Measurements from ENCODE around the gene CACNA1I.

CACNA1I gene

GRCh38 chr22:39718206-39718605 lies 147.7 kb downstream of the CACNA1I start:
- ChIA-PET POLR2A (no interaction called here), CTCF (no interaction called here)
- peaks cover 0 to 22% (median 13%) of the 10 kb centered on the region in 5 experiments for H3K27me3 ChIP-seq (replicated peaks in 2 of 5; ENCODE audit: control insufficient read depth in 4 of 5, insufficient read depth in 5 of 5, low read length in 4 of 5)
- WGBS (ENCODE audit: insufficient coverage) = 94% methylated on average over 7 of the region's 7 CpGs
- H3K36me3 ChIP-seq (ENCODE audit: control insufficient read depth in 4 of 4, insufficient read depth in 4 of 4, low read length in 3 of 4) = no peaks in the 10 kb centered on the region
- H3K9me3 ChIP-seq (ENCODE audit: control extremely low read depth in 1 of 5, control insufficient read depth in 4 of 5, insufficient read depth in 2 of 5, low read depth in 1 of 5, low read length in 4 of 5) = no peaks in the 10 kb centered on the region
- DNase-seq = no peak
- no peaks in the 10 kb centered on the region for H3K4me1 ChIP-seq (ENCODE audit: control extremely low read depth in 1 of 4, control insufficient read depth in 4 of 4, insufficient read depth in 4 of 4, low read length in 3 of 4)
- H3K4me3 ChIP-seq (ENCODE audit: control insufficient read depth in 1 of 7, extremely low read depth in 1 of 7, insufficient read depth in 4 of 7, low read depth in 2 of 7, low read length in 6 of 7) = no peak overlapping the region
- no peak overlapping the region for H3K27ac ChIP-seq (ENCODE audit: insufficient read depth in 1 of 2, low read depth in 1 of 2, low read length in 2 of 2, poor library complexity in 1 of 2, severe bottlenecking in 2 of 2)

GRCh38 chr22:39718921-39719475 lies 148.4 kb downstream of the CACNA1I start:
- POLR2A ChIA-PET = no interaction called here
- Histone ChIP-seq H3K9me3 (ENCODE audit: control extremely low read depth in 1 of 5, control insufficient read depth in 4 of 5, insufficient read depth in 2 of 5, low read depth in 1 of 5, low read length in 4 of 5) (no peaks in the 10 kb centered on the region), H3K4me1 (ENCODE audit: control extremely low read depth in 1 of 4, control insufficient read depth in 4 of 4, insufficient read depth in 4 of 4, low read length in 3 of 4) (no peaks in the 10 kb centered on the region), H3K27me3 (replicated peaks in 2 of 5; ENCODE audit: control insufficient read depth in 4 of 5, insufficient read depth in 5 of 5, low read length in 4 of 5) (peaks cover 0 to 22% (median 12%) of the 10 kb centered on the region in 5 experiments), H3K27ac (ENCODE audit: insufficient read depth in 1 of 2, low read depth in 1 of 2, low read length in 2 of 2, poor library complexity in 1 of 2, severe bottlenecking in 2 of 2) (no peak overlapping the region), H3K4me3 (ENCODE audit: control insufficient read depth in 1 of 7, extremely low read depth in 1 of 7, insufficient read depth in 4 of 7, low read depth in 2 of 7, low read length in 6 of 7) (no peak overlapping the region), H3K36me3 (ENCODE audit: control insufficient read depth in 4 of 4, insufficient read depth in 4 of 4, low read length in 3 of 4) (no peaks in the 10 kb centered on the region)
- CTCF ChIA-PET = no interaction called here
- no peak for DNase-seq
- whole genome bisulfite sequencing (ENCODE audit: insufficient coverage) = 94% methylated on average over 6 of the region's 8 CpGs

- no peak overlapping the region for H3K4me3 ChIP-seq (ENCODE audit: control insufficient read depth in 1 of 7, extremely low read depth in 1 of 7, insufficient read depth in 4 of 7, low read depth in 2 of 7, low read length in 6 of 7)
- ChIA-PET POLR2A (no interaction called here), CTCF (no interaction called here)
- H3K27ac ChIP-seq (ENCODE audit: insufficient read depth in 1 of 2, low read depth in 1 of 2, low read length in 2 of 2, poor library complexity in 1 of 2, severe bottlenecking in 2 of 2) = no peak overlapping the region
- H3K36me3 ChIP-seq (ENCODE audit: control insufficient read depth in 4 of 4, insufficient read depth in 4 of 4, low read length in 3 of 4) = no peaks in the 10 kb centered on the region
- no peak for DNase-seq
- H3K4me1 ChIP-seq (ENCODE audit: control extremely low read depth in 1 of 4, control insufficient read depth in 4 of 4, insufficient read depth in 4 of 4, low read length in 3 of 4) = no peaks in the 10 kb centered on the region
- peaks cover 0 to 24% (median 12%) of the 10 kb centered on the region in 5 experiments for H3K27me3 ChIP-seq (replicated peaks in 2 of 5; ENCODE audit: control insufficient read depth in 4 of 5, insufficient read depth in 5 of 5, low read length in 4 of 5)
- WGBS (ENCODE audit: insufficient coverage) = 83% methylated on average over 8 of the region's 15 CpGs
- H3K9me3 ChIP-seq (ENCODE audit: control extremely low read depth in 1 of 5, control insufficient read depth in 4 of 5, insufficient read depth in 2 of 5, low read depth in 1 of 5, low read length in 4 of 5) = no peaks in the 10 kb centered on the region
These were observed 149.3 kb downstream of the CACNA1I start for GRCh38 chr22:39719559-39720450.

GRCh38 chr22:39721206-39722031 lies 150.9 kb downstream of the CACNA1I start:
- ChIA-PET CTCF (no interaction called here), POLR2A (no interaction called here)
- DNase-seq = no peak

GRCh38 chr22:39722032-39722325 lies 151.4 kb downstream of the CACNA1I start:
- CTCF ChIA-PET = no interaction called here
- peaks cover 0 to 40% (median 14%) of the 10 kb centered on the region in 5 experiments for H3K27me3 ChIP-seq (replicated peaks in 2 of 5; ENCODE audit: control insufficient read depth in 4 of 5, insufficient read depth in 5 of 5, low read length in 4 of 5)
- no peak overlapping the region for H3K4me3 ChIP-seq (ENCODE audit: control insufficient read depth in 1 of 7, extremely low read depth in 1 of 7, insufficient read depth in 4 of 7, low read depth in 2 of 7, low read length in 6 of 7)
- H3K9me3 ChIP-seq (ENCODE audit: control extremely low read depth in 1 of 5, control insufficient read depth in 4 of 5, insufficient read depth in 2 of 5, low read depth in 1 of 5, low read length in 4 of 5) = no peaks in the 10 kb centered on the region
- no peaks in the 10 kb centered on the region for H3K36me3 ChIP-seq (ENCODE audit: control insufficient read depth in 4 of 4, insufficient read depth in 4 of 4, low read length in 3 of 4)
- POLR2A ChIA-PET = no interaction called here
- no peak for DNase-seq
- WGBS (ENCODE audit: insufficient coverage) = 94% methylated on average over 4 of the region's 6 CpGs
- no peak overlapping the region for H3K27ac ChIP-seq (ENCODE audit: insufficient read depth in 1 of 2, low read depth in 1 of 2, low read length in 2 of 2, poor library complexity in 1 of 2, severe bottlenecking in 2 of 2)
- H3K4me1 ChIP-seq (ENCODE audit: control extremely low read depth in 1 of 4, control insufficient read depth in 4 of 4, insufficient read depth in 4 of 4, low read length in 3 of 4) = no peaks in the 10 kb centered on the region

More at GRCh38 chr22:39721206-39722031, 150.9 kb downstream of the CACNA1I start:
- Histone ChIP-seq H3K4me1 (ENCODE audit: control extremely low read depth in 1 of 4, control insufficient read depth in 4 of 4, insufficient read depth in 4 of 4, low read length in 3 of 4) (no peaks in the 10 kb centered on the region), H3K27ac (ENCODE audit: insufficient read depth in 1 of 2, low read depth in 1 of 2, low read length in 2 of 2, poor library complexity in 1 of 2, severe bottlenecking in 2 of 2) (no peak overlapping the region), H3K9me3 (ENCODE audit: control extremely low read depth in 1 of 5, control insufficient read depth in 4 of 5, insufficient read depth in 2 of 5, low read depth in 1 of 5, low read length in 4 of 5) (no peaks in the 10 kb centered on the region), H3K27me3 (replicated peaks in 2 of 5; ENCODE audit: control insufficient read depth in 4 of 5, insufficient read depth in 5 of 5, low read length in 4 of 5) (peaks cover 0 to 35% (median 15%) of the 10 kb centered on the region in 5 experiments), H3K4me3 (ENCODE audit: control insufficient read depth in 1 of 7, extremely low read depth in 1 of 7, insufficient read depth in 4 of 7, low read depth in 2 of 7, low read length in 6 of 7) (no peak overlapping the region), H3K36me3 (ENCODE audit: control insufficient read depth in 4 of 4, insufficient read depth in 4 of 4, low read length in 3 of 4) (no peaks in the 10 kb centered on the region)
- WGBS (ENCODE audit: insufficient coverage) = 45% methylated on average over 9 of the region's 9 CpGs

GRCh38 chr22:39722501-39722900 lies 151.9 kb downstream of the CACNA1I start:
- H3K9me3 ChIP-seq (ENCODE audit: control extremely low read depth in 1 of 5, control insufficient read depth in 4 of 5, insufficient read depth in 2 of 5, low read depth in 1 of 5, low read length in 4 of 5) = no peaks in the 10 kb centered on the region
- H3K4me1 ChIP-seq (ENCODE audit: control extremely low read depth in 1 of 4, control insufficient read depth in 4 of 4, insufficient read depth in 4 of 4, low read length in 3 of 4) = no peaks in the 10 kb centered on the region
- WGBS (ENCODE audit: insufficient coverage) = 91% methylated on average over 4 of the region's 4 CpGs
- no peaks in the 10 kb centered on the region for H3K36me3 ChIP-seq (ENCODE audit: control insufficient read depth in 4 of 4, insufficient read depth in 4 of 4, low read length in 3 of 4)
- no peak overlapping the region for H3K27ac ChIP-seq (ENCODE audit: insufficient read depth in 1 of 2, low read depth in 1 of 2, low read length in 2 of 2, poor library complexity in 1 of 2, severe bottlenecking in 2 of 2)
- POLR2A ChIA-PET = no interaction called here
- CTCF ChIA-PET = no interaction called here
- no peak for DNase-seq
- H3K27me3 ChIP-seq (replicated peaks in 2 of 5; ENCODE audit: control insufficient read depth in 4 of 5, insufficient read depth in 5 of 5, low read length in 4 of 5) = peaks cover 0 to 44% (median 16%) of the 10 kb centered on the region in 5 experiments
- H3K4me3 ChIP-seq (ENCODE audit: control insufficient read depth in 1 of 7, extremely low read depth in 1 of 7, insufficient read depth in 4 of 7, low read depth in 2 of 7, low read length in 6 of 7) = no peak overlapping the region

GRCh38 chr22:39723463-39723862 lies 152.9 kb downstream of the CACNA1I start:
- Histone ChIP-seq H3K4me1 (ENCODE audit: control extremely low read depth in 1 of 4, control insufficient read depth in 4 of 4, insufficient read depth in 4 of 4, low read length in 3 of 4) (no peaks in the 10 kb centered on the region), H3K27ac (ENCODE audit: insufficient read depth in 1 of 2, low read depth in 1 of 2, low read length in 2 of 2, poor library complexity in 1 of 2, severe bottlenecking in 2 of 2) (no peak overlapping the region), H3K27me3 (replicated peaks in 2 of 5; ENCODE audit: control insufficient read depth in 4 of 5, insufficient read depth in 5 of 5, low read length in 4 of 5) (peaks cover 0 to 52% (median 16%) of the 10 kb centered on the region in 5 experiments), H3K36me3 (ENCODE audit: control insufficient read depth in 4 of 4, insufficient read depth in 4 of 4, low read length in 3 of 4) (no peaks in the 10 kb centered on the region), H3K9me3 (ENCODE audit: control extremely low read depth in 1 of 5, control insufficient read depth in 4 of 5, insufficient read depth in 2 of 5, low read depth in 1 of 5, low read length in 4 of 5) (no peaks in the 10 kb centered on the region), H3K4me3 (ENCODE audit: control insufficient read depth in 1 of 7, extremely low read depth in 1 of 7, insufficient read depth in 4 of 7, low read depth in 2 of 7, low read length in 6 of 7) (no peak overlapping the region)
- DNase-seq = no peak
- WGBS (ENCODE audit: insufficient coverage) = 93% methylated on average over 3 of the region's 10 CpGs
- POLR2A ChIA-PET = no interaction called here
- CTCF ChIA-PET = no interaction called here
